Right atrium auricular region (tissue), 2 donors: Measurements from ENCODE around the gene PLPP4. TPM values are rescaled to one million over a fixed set of nuclear protein-coding genes. Genes with fewer than 3 reads are reported as not detected.

Experiments
- DNase-seq: peaks from one replicate; pipeline ENCODE4 v3.0.0-alpha.2; 2019; ENCODE audit warnings: low spot score
- H3K27ac ChIP-seq, 2 donors: fragments of 200-600 bp; sonication (generic); 1 replicate in 1 of 2; 2 replicates in 1 of 2; pipeline ENCODE4 v1.5.1; 2016 to 2019
- H3K27me3 ChIP-seq, 2 donors: fragments of 200-600 bp; sonication (generic); one replicate each; pipeline versions ENCODE4 v1.5.1 to v1.6.0; 2017 to 2019
- H3K36me3 ChIP-seq: fragments of 200-600 bp; sonication (generic); one replicate; pipeline ENCODE4 v1.5.1; 2016
- H3K4me1 ChIP-seq, 2 donors: fragments of 200-600 bp; sonication (generic); one replicate each; pipeline versions ENCODE4 v1.5.1 to v1.6.0; 2017 to 2019
- H3K4me3 ChIP-seq, 2 donors: fragments of 200-600 bp; sonication (generic); 1 replicate in 1 of 2; 2 replicates in 1 of 2; pipeline ENCODE4 v1.5.1; 2017 to 2019; ENCODE audit warnings: mild to moderate bottlenecking in 1 of 2, moderate library complexity in 1 of 2
- H3K9me3 ChIP-seq, 2 donors: fragments of 200-600 bp; sonication (generic); one replicate each; pipeline ENCODE4 v1.5.1; 2019
- total RNA-seq, 2 donors: library from RNA; depleted of rRNA; stranded (reverse); fragments of >200 nt; gene quantifications; one replicate each; pipeline ENCODE4 v1.1.0, GENCODE V29; 2016
- TF ChIP-seq, protein P1 (sequence below), 2 donors: fragments of 200-600 bp; sonication (generic); IDR thresholded peaks; one replicate each; pipeline ENCODE4 v1.5.1; 2019; ENCODE audit warnings: antibody characterized with exemption in 2 of 2

The PLPP4 gene
- total RNA-seq, 2 donors from 2014 or later: not detected

DNA sequence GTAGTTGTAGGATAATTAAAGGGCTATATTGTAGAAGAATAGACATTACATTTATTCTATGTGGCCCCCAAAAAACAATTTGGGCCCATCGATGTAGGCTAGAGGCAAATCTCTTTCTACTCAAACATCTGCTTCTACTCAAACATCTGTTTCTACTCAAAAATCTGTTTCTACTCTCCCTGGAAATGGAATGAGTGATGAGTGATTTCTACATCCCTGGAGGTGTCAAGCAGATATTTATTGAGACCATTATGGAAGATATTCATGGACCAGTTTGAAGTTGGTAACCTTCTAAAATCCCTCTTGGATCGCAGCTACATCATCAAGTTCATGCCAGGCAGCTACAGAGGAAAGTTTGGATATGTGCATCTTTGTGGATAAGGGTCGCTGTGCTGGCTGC is 5.1 kb upstream of the PLPP4 start:
- DNase-seq: no peak
- H3K27ac ChIP-seq: no peak overlapping the region
- no peaks in the 10 kb centered on the region for H3K27me3 ChIP-seq
- H3K36me3 ChIP-seq: no peaks in the 10 kb centered on the region
- H3K4me3 ChIP-seq: no peak overlapping the region
- TF ChIP-seq, protein P1, sequence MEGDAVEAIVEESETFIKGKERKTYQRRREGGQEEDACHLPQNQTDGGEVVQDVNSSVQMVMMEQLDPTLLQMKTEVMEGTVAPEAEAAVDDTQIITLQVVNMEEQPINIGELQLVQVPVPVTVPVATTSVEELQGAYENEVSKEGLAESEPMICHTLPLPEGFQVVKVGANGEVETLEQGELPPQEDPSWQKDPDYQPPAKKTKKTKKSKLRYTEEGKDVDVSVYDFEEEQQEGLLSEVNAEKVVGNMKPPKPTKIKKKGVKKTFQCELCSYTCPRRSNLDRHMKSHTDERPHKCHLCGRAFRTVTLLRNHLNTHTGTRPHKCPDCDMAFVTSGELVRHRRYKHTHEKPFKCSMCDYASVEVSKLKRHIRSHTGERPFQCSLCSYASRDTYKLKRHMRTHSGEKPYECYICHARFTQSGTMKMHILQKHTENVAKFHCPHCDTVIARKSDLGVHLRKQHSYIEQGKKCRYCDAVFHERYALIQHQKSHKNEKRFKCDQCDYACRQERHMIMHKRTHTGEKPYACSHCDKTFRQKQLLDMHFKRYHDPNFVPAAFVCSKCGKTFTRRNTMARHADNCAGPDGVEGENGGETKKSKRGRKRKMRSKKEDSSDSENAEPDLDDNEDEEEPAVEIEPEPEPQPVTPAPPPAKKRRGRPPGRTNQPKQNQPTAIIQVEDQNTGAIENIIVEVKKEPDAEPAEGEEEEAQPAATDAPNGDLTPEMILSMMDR (IDR thresholded peaks at IDR 0.05): no peak
- peaks cover 0 to 6% of the 10 kb centered on the region in 2 donors for H3K4me1 ChIP-seq
- no peaks in the 10 kb centered on the region for H3K9me3 ChIP-seq

DNA sequence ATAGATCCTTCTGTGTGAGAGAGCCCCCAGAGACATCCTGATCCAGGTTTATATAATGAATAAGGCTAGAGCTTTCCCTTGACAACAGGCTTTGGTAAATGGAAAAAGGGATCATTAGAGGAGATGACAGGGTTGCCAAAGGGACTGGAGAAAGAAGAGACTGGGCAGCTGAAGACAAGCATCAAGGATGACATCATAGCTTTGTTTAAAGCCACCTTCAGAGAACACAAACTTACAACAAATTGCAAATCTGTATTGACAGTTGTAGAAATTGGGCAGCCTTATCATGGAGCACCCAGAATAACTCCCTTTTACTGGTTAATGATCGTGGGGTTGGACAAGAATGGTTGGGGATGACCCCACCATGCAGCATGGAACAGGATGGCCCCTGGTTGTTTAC is 3.7 kb upstream of the PLPP4 start:
- Histone ChIP-seq H3K27ac (no peak overlapping the region), H3K4me1 (peaks cover 0 to 12% of the 10 kb centered on the region in 2 donors), H3K9me3 (no peaks in the 10 kb centered on the region), H3K27me3 (peaks cover 0 to 11% of the 10 kb centered on the region in 2 donors), H3K36me3 (no peaks in the 10 kb centered on the region), H3K4me3 (no peak overlapping the region)
- no peak for DNase-seq
- TF ChIP-seq, protein P1 (IDR thresholded peaks at IDR 0.05): no peak

GRCh38 chr10:120453886-120454285 is 3.1 kb upstream of the PLPP4 start:
- peaks cover 0 to 12% of the 10 kb centered on the region in 2 donors for H3K4me1 ChIP-seq
- H3K27ac ChIP-seq: no peak overlapping the region
- TF ChIP-seq, protein P1 (IDR thresholded peaks at IDR 0.05): no peak
- H3K4me3 ChIP-seq: no peak overlapping the region
- H3K9me3 ChIP-seq: no peaks in the 10 kb centered on the region
- no peaks in the 10 kb centered on the region for H3K36me3 ChIP-seq
- no peak for DNase-seq
- peaks cover 0 to 14% of the 10 kb centered on the region in 2 donors for H3K27me3 ChIP-seq

DNA sequence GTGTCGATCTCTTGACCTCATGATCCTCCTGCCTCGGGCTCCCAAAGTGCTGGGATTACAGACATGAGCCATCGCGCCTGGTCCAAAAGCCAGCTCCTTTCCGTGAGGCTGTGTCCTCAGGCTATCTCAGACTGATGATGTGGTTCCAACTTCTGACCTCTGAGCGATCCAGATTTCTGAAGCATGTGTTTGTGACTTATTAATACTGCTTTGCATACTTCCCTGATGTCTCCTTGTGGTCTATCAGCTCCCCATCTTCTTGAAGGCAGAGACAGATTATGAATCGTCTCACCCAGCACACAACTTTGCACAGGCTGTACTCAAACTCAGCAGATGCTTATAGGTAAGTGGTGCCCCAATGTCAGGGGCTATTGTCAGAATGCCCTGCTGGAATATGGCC is 2.0 kb upstream of the PLPP4 start:
- H3K4me1 ChIP-seq: peaks cover 0 to 12% of the 10 kb centered on the region in 2 donors
- no peak overlapping the region for H3K4me3 ChIP-seq
- no peaks in the 10 kb centered on the region for H3K36me3 ChIP-seq
- DNase-seq: no peak
- H3K27me3 ChIP-seq: peaks cover 3 to 14% of the 10 kb centered on the region in 2 donors
- H3K9me3 ChIP-seq: no peaks in the 10 kb centered on the region
- H3K27ac ChIP-seq: no peak overlapping the region
- TF ChIP-seq, protein P1 (IDR thresholded peaks at IDR 0.05): no peak

DNA sequence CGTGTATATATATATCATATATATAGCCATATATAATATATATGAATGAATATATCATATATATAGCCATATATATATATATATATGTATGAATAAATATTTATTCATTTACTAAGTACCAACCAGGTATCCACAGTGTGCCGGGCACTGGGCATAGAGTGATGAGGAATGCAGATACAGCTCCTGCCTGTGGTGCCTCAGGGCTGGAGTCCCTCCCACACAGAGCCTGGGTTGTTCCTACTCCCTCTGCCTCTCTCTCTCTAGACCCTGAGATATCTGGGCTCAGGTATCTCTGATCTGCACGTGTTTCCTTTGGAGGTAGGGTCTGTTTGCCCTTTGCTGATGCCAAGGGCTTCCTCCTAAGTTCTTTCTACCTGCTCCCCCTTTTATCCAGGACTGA is 1.4 kb upstream of the PLPP4 start:
- DNase-seq: no peak
- Histone ChIP-seq H3K36me3 (no peaks in the 10 kb centered on the region), H3K4me1 (peaks cover 0 to 12% of the 10 kb centered on the region in 2 donors), H3K4me3 (no peak overlapping the region), H3K9me3 (no peaks in the 10 kb centered on the region), H3K27me3 (peaks cover 3 to 14% of the 10 kb centered on the region in 2 donors), H3K27ac (no peak overlapping the region)
- TF ChIP-seq, protein P1 (IDR thresholded peaks at IDR 0.05): no peak

DNA sequence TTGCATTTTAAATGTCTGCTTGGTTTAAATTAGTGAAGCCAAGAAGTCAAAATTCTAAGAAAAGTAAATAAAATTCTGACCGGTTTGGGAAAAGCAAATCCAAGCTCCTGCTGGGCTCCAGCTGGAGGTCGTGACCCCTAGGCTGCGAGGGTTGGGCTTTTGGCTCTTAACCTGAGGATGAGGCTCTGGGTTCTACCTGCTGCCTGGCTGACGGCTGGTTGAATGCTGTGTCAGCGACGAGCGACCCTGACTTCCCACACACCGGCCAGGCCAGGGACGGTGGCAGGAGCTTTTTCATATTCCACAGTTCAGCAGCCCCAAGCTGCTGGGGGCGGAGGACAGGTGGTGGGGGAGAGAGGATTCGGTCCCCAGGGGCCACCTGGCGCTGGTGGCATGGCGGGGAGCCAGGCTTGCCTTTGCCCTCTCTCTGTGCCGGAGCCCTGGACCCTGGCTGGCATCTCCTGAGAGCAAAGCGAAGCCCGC is 843 bp upstream of the PLPP4 start:
- H3K4me3 ChIP-seq: peak overlapping the region; percentile 19 to 50
- H3K4me1 ChIP-seq: peaks cover 0 to 12% of the 10 kb centered on the region in 2 donors
- DNase-seq: no peak
- H3K36me3 ChIP-seq: no peaks in the 10 kb centered on the region
- no peak overlapping the region for H3K27ac ChIP-seq
- H3K9me3 ChIP-seq: no peaks in the 10 kb centered on the region
- H3K27me3 ChIP-seq: peaks cover 3 to 14% of the 10 kb centered on the region in 2 donors
- TF ChIP-seq, protein P1 (IDR thresholded peaks at IDR 0.05): no peak
